Endometrial microvascular endothelial cells (primary cell): ENCODE results near the gene RAB7A. TPM values are rescaled to one million over a fixed set of nuclear protein-coding genes. Genes with fewer than 3 reads are reported as not detected.

Experiments used
- in situ Hi-C: cut with HindIII; loops from 2 replicates; pipeline ENCODE4 v1.10.0; 2017; ENCODE audit warnings: low sequenced_read_pairs, low pct_unique_long_range_greater_than_20kb; ENCODE audit errors: inconsistent ontology term
- total RNA-seq: library from RNA; depleted of rRNA; stranded (reverse); fragments of >200 nt; gene quantifications from one replicate; pipeline ENCODE4 v1.2.3, GENCODE V29; 2015; ENCODE audit errors: inconsistent ontology term

The RAB7A gene
- 77.8 TPM for total RNA-seq

- in situ Hi-C loops: no loop called here
These were observed at the start of gene RAB7A for GRCh38 chr3:128726023-128727016. RAB7A (plus strand) TSS chr3:128726183; CDS start chr3:128795368, 69,185 bp downstream.

DNA sequence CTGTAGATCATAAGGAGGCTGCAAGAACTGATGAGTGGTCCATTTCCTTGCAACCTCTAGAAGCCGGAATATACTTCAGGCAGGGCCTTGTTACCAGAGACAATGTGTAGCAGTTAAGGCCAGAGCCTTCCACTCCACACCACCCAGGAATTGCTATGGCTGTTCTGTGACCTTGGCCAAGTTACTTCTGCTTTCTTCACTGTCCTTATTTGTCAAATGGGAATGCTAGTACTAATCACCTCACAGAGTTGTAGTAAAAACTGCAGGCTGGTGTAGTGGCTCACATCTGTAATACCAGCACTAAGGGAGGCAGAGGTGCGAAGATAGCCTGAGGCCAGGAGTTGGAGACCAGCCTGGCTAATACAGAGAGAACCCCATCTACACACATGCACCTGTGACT is 46.6 kb upstream of the RAB7A start:
- in situ Hi-C loops: no loop called here

DNA sequence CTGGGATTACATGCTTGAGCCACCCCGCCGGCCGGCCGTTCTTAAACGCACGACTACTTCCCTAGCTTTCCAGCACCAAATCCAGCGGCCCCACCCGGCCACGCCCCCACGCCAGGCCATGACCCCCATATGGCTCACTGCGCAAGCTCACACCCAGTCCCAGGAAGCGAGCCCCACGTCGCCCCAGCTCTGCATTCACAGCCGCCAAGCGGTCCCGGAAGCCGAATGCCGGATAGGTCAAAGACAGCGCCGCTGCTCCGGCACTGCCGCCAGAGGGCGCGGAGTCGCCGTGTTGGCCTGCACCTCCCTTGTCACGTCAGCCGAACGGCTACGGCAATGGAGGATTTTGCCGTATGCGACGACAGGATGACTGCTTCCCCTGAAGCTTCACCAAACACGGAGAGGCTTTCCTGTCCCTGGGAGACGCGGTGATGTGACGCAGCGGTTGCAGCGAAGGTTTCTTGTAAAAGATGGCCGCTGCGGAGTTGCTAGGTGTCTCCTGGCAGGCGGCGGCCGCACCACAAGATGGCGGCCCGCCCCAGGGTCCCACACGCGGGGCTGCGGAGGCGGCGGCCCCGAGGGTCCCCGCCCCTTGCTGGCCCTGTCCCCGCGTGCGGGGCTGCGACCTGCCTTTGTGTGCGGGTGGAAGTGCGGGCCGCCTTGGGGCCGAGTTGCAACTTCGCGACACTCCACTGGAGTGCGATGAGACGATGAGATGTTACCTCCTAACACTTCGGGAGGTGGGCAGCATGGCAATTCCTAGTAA is 45.2 kb upstream of the RAB7A start:
- in situ Hi-C loops: loop anchor here (10.0 kb wide), 1 partner anchor 54 kb away; no protein-coding TSS in a partner anchor

DNA sequence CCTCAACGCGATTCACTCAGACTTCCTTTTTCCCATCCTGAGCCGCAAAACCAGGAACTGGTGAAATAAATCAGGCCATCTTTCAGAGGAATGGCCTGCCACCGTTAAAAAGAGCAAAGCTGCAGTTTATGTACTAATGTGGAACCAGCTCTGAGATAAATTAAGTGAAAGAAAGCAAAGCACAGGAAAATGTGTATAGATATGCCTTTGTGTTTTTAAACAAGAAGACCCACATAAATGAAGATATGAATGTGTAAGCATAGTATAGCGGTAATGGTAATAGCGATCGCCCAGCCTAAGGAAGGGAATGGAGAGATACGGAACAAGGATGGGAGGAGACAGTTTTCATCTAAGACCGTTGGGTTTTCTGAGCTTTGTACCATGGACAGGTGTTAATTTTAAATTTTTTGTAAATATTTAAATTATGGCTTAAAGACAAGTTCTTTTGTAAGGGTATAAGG is 44.6 kb upstream of the RAB7A start:
- in situ Hi-C loops: loop anchor here (10.0 kb wide), 1 partner anchor 53 kb away; no protein-coding TSS in a partner anchor

GRCh38 chr3:128683957-128684356 is 42.0 kb upstream of the RAB7A start:
- in situ Hi-C loops: loop anchor here (10.0 kb wide), 1 partner anchor 51 kb away; no protein-coding TSS in a partner anchor

GRCh38 chr3:128684986-128685726 is 40.8 kb upstream of the RAB7A start:
- in situ Hi-C loops: loop anchor here (10.0 kb wide), 1 partner anchor 50 kb away; no protein-coding TSS in a partner anchor

GRCh38 chr3:128686465-128686864 is 39.5 kb upstream of the RAB7A start:
- in situ Hi-C loops: loop anchor here (10.0 kb wide), 1 partner anchor 48 kb away; no protein-coding TSS in a partner anchor

DNA sequence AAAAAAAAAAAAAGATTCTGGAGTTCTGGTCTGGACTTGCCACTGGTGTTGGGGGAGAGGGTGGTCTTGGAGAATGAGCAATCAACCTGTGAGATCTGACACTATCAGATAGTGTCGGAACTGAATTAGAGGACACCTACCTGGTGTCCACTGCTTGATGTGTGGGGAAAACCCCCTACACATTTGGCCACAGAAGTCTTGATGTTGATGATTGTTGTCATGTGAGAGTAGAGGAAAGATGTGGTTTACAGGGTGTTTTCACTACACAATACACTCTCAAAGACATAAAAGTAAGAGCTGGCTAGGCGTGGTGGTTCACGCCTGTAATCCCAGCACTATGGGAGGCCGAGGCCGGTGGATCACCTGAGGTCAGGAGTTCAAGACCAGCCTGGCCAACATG is 36.9 kb upstream of the RAB7A start:
- in situ Hi-C loops: loop anchor here (10.0 kb wide), 1 partner anchor 46 kb away; no protein-coding TSS in a partner anchor

GRCh38 chr3:128693696-128694095 is 32.3 kb upstream of the RAB7A start:
- in situ Hi-C loops: no loop called here

DNA sequence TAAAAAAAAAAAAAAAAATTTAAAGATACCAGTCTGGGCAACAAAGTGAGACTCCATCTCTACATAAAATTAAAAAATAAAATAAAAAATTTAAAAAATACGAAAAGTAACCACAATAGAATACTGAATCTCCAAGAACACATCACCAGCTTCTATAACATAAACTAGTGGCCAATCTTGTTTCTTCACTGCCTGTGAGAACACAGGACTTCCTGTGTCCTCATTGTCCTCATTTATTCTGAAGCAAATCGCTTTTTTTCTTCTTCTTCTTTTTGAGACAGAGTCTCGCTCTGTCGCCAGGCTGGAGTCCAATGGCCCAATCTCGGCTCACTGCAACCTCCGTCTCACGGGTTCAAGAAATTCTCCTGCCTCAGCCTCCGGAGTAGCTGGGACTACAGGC is 28.6 kb upstream of the RAB7A start:
- in situ Hi-C loops: no loop called here

DNA sequence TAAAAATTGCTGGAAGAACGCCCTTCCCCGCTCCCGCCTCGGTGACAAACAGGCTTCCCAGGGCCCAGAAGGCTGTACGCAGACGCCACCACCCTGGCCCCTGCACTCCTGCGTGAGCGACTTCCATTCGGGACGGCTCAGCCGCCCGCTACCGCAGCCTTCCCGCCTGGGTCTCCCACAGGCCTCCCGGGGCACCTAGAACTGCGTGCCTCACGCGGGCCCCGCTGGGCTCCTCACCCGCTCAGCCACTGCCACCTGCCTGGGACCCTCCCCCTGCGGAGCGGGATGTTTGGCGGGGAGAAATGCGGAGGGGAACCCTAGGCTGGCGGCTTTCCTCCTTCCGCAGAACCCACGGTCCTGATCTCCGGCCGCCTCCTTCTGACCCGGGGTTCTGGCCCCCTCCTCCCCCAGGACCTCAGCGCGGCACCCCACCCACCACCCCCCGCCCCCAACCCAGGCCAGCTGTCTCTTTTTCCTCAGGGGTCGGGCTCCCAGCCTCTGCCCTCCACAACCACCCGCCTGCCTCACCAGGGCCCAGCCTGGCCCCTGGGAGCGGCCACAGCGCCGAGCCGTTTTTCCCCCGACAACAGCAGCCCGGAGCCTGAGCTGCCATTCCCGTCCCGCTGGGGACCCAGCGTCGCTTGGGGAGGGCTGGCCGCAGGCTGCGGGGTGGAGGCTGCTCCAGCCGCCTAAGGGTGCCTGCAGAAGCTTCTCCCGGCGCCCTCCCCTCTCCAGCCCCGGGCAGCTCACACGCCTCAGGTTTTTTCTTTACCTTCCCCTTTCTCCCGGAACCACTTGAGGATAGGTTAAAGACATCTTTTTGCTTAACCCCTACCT is 27.6 kb upstream of the RAB7A start:
- in situ Hi-C loops: no loop called here

DNA sequence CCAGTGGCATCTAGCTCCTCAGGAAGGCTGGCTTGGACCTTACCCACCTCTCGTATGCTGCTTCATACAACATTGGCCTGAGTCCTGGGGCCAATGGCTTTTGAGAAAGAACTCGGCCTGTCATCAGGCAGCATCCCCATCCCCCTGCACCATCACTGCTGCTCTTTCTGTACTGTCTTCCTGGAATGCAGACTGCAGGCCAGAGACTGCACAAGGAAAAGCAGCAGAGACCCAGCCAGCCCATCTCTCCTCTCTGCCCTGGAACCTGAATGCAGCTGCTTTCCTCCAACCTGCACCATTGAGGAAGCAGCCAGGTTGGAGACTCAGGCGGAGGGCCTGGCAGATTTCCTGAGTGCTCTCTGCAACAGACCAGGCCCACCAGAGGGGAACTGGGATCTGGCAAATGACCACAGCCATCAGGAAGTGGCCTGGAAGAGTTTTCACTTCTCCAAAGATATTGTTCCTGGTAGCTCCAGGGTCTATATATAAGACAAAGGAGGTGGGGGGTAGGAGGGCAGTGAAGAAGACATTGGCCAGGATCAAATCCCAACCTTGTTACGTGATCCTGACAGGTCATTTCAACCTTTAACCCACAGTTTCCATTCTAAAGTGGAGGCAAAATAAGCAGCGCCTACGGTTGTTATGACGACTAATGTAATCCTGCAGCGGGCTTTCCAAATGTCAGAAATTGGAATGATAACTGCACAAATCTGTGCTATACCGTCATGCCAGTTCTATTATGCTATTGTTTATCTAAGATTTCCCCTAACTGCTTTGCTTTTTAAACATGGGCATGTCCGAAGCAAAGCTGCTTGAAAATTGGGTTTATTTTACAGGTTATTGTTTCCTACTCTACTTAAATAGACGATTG is 24.4 kb upstream of the RAB7A start:
- in situ Hi-C loops: no loop called here

GRCh38 chr3:128702391-128702790 is 23.6 kb upstream of the RAB7A start:
- in situ Hi-C loops: no loop called here

DNA sequence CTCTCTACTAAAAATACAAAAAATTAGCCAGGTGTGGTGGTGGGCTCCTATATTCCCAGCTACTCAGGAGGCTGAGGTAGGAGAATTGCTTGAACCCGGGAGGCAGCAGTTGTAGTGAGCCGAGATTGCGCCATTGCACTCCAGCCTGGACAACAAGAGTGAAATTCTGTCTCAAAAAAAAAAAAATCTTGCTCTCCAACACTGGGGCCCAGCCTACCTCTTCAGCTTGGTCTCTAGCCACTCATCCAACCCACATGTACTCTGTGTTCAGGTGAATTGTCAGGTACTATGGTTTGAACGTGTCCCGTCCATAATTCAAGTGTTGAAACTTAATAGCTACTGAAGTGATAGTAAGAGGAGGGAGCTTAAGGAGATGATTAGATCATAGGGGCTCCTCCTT is 22.4 kb upstream of the RAB7A start:
- in situ Hi-C loops: no loop called here

DNA sequence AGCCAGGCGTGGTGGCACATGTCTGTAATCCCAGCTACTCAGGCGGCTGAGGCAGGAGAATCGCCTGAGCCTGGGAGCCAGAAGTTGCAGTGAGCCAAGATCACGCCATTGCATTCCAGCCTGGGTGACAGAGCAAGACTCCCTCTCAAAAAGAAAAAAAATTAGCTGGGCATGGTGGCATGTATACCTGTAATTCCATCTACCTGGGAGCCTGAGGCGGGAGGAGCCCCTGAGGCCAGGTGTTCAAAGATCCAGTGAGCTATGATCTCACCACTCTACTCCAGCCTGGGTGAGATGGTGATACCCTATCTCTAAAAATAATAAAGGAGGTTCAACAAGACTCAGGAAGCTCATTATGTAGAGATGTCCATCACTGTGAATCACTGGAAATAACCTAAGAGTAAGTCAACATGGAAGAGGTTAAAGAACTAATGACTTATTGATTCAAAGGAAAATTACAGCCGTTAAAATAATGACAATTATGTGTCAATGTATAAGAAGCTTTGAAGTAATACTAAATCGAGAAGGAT is 19.8 kb upstream of the RAB7A start:
- in situ Hi-C loops: no loop called here

GRCh38 chr3:128707928-128708494 is 18.0 kb upstream of the RAB7A start:
- in situ Hi-C loops: no loop called here
